Hematopoietic multipotent progenitor cell (in vitro differentiated cells): ENCODE results near the gene SLC8A1. TPM values are rescaled to one million over a fixed set of nuclear protein-coding genes. Genes with fewer than 3 reads are reported as not detected.
A peak's percentile ranks its signal among the peaks of the same experiment; 100 is the strongest.

Source experiments
- DNase-seq, 3 donors: peaks; one replicate each; pipeline ENCODE4 v3.0.0-alpha.2; 2011 to 2015; ENCODE audit warnings: low read depth in 2 of 3, low spot score in 2 of 3
- total RNA-seq: library from RNA; depleted of rRNA; stranded (reverse); fragments of >200 nt; gene quantifications from one replicate; pipeline ENCODE4 v1.2.3, GENCODE V29; 2012

SLC8A1 gene
- total RNA-seq, 1 donor = 1.6 TPM

GRCh38 chr2:40254611-40255010 is 197.3 kb downstream of the SLC8A1 start:
- no peak for DNase-seq

- DNase-seq = peak in 2 of 3 donors; percentile 71 to 86
Measured at GRCh38 chr2:40251137-40251536, 200.8 kb downstream of the SLC8A1 start.

- no peak for DNase-seq
Measured at GRCh38 chr2:40249577-40249976, 202.3 kb downstream of the SLC8A1 start.

- DNase-seq = no peak
Measured at GRCh38 chr2:40248294-40248693, 203.6 kb downstream of the SLC8A1 start.

- DNase-seq = peak in 2 of 3 donors; percentile 31 to 57
Measured at GRCh38 chr2:40244675-40245074, 207.2 kb downstream of the SLC8A1 start.

GRCh38 chr2:40244251-40244650 is 207.6 kb downstream of the SLC8A1 start:
- no peak for DNase-seq

GRCh38 chr2:40243581-40244187 is 208.2 kb downstream of the SLC8A1 start:
- no peak for DNase-seq

GRCh38 chr2:40242315-40242714 is 209.6 kb downstream of the SLC8A1 start:
- no peak for DNase-seq

- no peak for DNase-seq
Measured at GRCh38 chr2:40240070-40240469, 211.8 kb downstream of the SLC8A1 start.

GRCh38 chr2:40230707-40231432 is 221.0 kb downstream of the SLC8A1 start:
- no peak for DNase-seq

GRCh38 chr2:40230186-40230585 is 221.7 kb downstream of the SLC8A1 start:
- DNase-seq = no peak

GRCh38 chr2:40228310-40228709 is 223.6 kb downstream of the SLC8A1 start:
- no peak for DNase-seq

GRCh38 chr2:40227210-40227609 is 224.7 kb downstream of the SLC8A1 start:
- DNase-seq = no peak

GRCh38 chr2:40226637-40227036 is 225.3 kb downstream of the SLC8A1 start:
- no peak for DNase-seq

GRCh38 chr2:40225670-40226210 is 226.2 kb downstream of the SLC8A1 start:
- no peak for DNase-seq

GRCh38 chr2:40224318-40224717 is 227.6 kb downstream of the SLC8A1 start:
- no peak for DNase-seq

GRCh38 chr2:40220177-40220925 is 231.5 kb downstream of the SLC8A1 start:
- DNase-seq = no peak

- no peak for DNase-seq
Measured at GRCh38 chr2:40219141-40219540, 232.7 kb downstream of the SLC8A1 start.

GRCh38 chr2:40218679-40219078 is 233.2 kb downstream of the SLC8A1 start:
- DNase-seq = peak in 2 of 3 donors; percentile 5 to 38

- no peak for DNase-seq
Measured at GRCh38 chr2:40213619-40214018, 238.3 kb downstream of the SLC8A1 start.

GRCh38 chr2:40213071-40213470 is 238.8 kb downstream of the SLC8A1 start:
- DNase-seq = no peak
